GM23248 (cell line): ENCODE data around the gene RPL13A.

Experiments
- EZH2 ChIP-seq: fragments of 200-600 bp; sonication (generic); IDR thresholded peaks from 2 replicates; pipeline ENCODE4 v1.6.1; 2018; ENCODE audit warnings: antibody characterized with exemption, mild to moderate bottlenecking; ENCODE audit not compliant: insufficient read depth, poor library complexity, severe bottlenecking
- EZH2phosphoT487 ChIP-seq: fragments of 200-600 bp; sonication (generic); IDR thresholded peaks from 2 replicates; pipeline ENCODE4 v1.6.1; 2018; ENCODE audit warnings: antibody characterized with exemption, moderate library complexity, mild to moderate bottlenecking, low read depth; ENCODE audit not compliant: insufficient read depth

GRCh38 chr19:49441210-49441959 lies 46.0 kb upstream of the RPL13A start, which contains the start of gene SLC17A7:
- TF ChIP-seq EZH2 (no peak), EZH2phosphoT487 (no peak)
